CD1c-positive myeloid dendritic cell (primary cell): Measurements from ENCODE around the gene NFE2L1.
"Not testable (repeated sequence)": the region's sequence is repeated elsewhere in the genome, so short reads cannot be mapped to it uniquely, and the experiment has no call there.

Source experiments
- DNase-seq: peaks from one replicate; pipeline ENCODE4 v3.0.0-alpha.2; 2016; ENCODE audit errors: extremely low spot score

NFE2L1 gene

DNA sequence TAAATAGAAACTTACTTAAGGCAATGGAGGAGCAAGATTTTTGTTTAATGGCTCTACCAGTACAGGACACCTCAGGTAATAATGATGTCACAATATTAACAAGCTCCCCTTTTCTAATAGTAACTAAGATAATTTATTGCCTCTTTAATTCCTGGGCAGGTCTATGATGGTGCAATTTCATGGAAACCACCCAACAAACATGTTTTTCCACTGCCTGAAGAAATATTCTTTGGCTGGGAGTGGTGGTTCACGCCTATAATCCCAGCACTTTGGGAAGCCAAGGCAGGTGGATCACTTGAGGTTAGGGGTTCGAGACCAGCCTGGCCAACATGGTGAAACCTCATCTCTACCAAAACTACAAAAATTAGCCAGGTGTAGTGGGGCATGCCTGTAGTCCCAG, 19.6 kb downstream of the NFE2L1 start:
- DNase-seq = not testable (repeated sequence)

DNA sequence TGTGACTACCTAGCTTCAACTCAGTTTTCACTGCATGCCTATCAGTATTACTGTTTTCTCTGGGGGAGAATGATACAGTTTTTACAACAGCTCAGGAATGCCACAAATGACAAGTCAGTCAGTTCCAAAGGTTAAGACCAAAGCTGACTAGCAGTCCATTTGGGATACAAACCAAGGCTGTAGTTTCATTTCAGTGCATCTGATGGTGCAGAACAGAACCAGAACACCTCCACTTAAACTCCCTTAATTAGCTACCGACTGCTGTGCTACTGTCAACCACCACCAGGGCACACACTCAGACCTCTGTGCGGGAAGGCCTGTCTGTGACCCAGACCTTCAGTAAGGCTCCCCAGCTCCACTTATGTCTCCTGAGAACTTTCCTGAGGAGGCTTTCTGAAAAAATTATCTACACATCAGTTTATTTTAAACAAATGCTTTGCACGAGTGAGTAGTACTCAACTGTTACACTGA, 20.4 kb downstream of the NFE2L1 start:
- peak; percentile 7 for DNase-seq

DNA sequence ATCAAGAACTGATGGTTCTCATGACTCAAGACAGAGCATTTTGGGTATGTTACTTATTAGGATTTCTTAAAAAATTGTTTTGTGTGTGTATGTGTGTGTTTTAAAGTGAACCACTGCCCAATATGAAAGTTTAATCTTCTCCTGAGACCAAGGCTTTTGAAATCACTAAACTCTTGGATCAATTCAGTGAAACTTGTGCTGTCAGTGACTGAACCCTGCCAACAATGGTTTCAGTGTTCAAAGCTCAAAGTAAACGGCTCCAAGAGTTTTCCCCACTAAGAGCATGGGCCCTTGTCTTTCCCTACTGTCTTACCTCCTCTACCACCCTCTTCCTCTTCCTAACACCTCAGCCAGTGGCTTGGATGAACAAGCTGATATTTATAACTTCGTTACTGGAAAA, 22.0 kb downstream of the NFE2L1 start:
- DNase-seq = no peak

DNA sequence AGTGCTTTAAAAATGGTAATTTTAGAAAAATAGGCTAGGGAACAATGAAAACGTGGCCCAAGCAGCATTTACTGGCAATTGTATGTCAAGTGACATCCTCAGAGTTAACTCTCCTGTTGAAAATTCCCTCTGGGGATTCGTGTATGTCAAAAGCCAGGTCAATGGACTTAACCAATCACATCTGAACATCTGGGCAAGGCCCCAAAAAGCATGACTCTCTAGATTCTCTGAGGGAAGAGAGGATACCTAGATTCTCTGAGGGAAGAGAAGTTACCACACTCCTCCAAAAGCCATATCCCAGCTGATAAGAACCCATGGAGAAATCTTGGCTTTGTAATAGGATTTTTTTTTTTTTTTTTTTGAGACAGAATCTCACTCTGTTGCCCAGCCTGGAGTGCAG, 23.5 kb downstream of the NFE2L1 start:
- no peak for DNase-seq

GRCh38 chr17:48072811-48073210, 24.7 kb downstream of the NFE2L1 start:
- not testable (repeated sequence) for DNase-seq

- DNase-seq = not testable (repeated sequence)
These were observed 25.5 kb downstream of the NFE2L1 start for GRCh38 chr17:48073566-48074094.

- DNase-seq = peak; percentile 85
These were observed 26.3 kb downstream of the NFE2L1 start for GRCh38 chr17:48074322-48075081.

DNA sequence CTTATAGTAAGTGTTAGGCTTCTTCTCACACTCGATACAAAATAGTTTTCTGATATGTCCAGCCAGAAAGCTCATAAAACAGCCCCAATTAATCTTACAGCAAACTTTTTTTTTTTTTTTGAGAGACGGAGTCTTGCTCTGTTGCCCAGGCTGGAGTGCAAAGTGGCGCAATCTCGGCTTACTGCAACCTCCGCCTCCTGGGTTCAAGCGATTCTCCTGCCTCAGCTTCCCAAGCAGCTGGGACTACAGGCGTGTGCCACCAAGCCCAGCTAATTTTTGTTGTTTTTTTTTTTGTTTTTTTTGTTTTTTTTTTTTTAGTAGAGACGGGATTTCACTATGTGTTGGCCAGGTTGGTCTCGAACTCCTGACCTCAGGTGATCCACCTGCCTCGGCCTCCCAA, 29.0 kb downstream of the NFE2L1 start:
- DNase-seq = not testable (repeated sequence)

DNA sequence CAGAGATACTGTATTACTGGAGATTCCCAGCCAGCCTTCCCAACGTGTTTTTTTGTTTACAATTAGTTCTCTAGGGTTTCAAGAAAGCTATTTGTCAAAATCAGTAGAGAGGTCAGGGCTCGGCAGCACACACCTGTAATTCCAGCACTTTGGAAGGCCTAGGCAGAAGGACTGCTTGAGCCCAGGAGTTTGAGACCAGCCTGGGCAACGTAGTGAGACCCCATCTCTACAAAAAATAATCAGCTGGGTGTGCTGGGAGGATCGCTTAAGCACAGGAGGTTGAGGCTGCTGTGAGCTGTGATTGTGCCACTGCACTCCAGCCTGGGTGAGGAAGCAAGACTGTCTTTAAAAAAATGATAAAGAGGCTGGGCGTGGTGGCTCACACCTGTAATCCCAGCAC, 33.7 kb downstream of the NFE2L1 start:
- no peak for DNase-seq

- DNase-seq = no peak
These were observed 36.8 kb downstream of the NFE2L1 start for GRCh38 chr17:48084932-48085331.

DNA sequence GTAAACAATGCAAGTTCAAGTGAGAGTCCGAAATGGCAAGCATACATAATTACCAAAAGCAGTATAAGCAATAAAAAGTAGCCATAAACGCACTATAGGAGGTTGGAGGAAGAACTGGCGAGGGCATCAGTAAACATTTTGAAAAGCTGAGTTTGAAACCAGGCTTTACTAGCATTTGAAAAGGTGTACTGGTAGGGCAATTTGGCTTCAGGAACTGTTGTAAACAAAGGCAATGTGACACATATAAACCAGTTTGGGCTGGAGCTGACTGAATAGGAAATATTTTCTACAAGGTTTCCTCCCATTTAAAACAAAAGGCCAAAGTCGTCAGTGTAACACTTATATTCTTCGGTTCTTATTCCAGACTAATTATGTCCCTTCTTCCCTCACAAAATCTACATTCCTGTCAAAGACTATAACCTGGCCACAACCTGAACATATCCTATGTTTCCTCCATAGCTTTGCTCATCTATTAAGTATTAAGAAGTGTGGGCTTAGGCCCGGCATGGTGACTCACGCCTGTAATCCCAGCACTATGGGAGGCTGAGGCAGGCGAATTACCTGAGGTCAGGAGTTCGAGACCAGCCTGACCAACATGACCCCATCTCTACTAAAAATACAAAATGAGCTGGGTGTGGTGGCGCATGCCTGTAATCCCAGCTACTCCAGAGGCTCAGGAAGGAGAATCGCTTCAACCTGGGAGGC, 45.3 kb downstream of the NFE2L1 start:
- no peak for DNase-seq

DNA sequence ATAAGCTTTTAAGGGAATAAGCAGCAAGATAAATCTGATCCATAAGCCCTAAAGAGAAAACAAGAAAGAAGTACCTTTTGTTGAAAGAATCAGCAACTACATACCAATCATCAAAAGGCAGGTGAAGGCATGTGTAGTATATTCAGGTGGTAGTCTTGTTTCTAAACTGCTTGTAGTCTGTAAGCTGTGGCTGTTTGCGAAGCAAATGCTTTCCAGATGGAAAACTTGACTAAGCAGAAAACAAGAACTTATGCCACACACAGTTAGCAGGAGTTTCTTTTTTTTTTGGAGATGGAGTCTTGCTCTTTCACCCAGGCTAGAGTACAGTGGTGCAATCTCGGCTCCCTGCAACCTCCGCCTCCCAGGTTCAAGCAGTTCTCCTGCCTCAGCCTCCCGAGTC, 47.5 kb downstream of the NFE2L1 start:
- no peak for DNase-seq

GRCh38 chr17:48100160-48100559, 52.0 kb downstream of the NFE2L1 start:
- no peak for DNase-seq

- DNase-seq = peak; percentile 11
These were observed 52.4 kb downstream of the NFE2L1 start for GRCh38 chr17:48100591-48101011.

DNA sequence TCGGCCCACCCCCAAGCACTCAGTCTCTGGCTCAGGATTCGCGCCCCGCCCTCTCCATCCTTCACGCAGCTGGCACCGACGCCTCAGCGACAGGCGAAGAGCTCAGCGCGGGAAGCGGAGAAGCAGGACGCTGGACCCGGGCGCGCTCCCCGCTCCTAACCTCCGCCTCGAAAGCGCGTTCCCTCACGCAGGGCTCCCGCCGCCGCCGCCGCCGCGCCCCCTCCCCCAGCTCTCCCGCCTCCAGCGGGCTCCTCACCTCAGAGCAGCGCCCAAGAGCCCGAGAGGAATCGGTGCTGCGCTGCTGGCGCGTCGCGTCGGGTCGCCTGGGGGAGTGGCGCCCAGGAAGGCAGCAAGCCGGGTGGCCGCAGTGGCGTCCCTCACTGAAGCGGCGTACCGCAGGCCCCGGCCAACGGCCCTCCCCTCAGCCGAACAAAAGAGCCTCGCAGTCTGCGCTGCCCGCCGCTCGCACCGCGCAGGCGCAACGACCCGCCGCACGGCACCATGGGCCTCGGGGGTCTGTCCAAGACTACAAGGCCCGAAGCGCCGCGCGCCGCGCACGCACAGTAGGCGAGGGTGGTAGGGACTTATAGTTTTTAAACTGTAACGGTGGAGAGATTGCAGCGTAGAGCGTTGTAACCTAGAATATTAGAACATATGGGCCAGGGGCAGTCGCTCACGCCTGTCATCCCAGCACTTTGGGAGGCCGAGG, 53.0 kb downstream of the NFE2L1 start, which contains the start of gene CBX1:
Gene CBX1, minus strand, starts transcription at position 467 of the 709 bp plus-strand sequence. CDS start 24,474 bp downstream, outside the sequence.
- DNase-seq = peak; percentile 93

- peak; percentile 36 for DNase-seq
These were observed 54.0 kb downstream of the NFE2L1 start for GRCh38 chr17:48102043-48102750.

DNA sequence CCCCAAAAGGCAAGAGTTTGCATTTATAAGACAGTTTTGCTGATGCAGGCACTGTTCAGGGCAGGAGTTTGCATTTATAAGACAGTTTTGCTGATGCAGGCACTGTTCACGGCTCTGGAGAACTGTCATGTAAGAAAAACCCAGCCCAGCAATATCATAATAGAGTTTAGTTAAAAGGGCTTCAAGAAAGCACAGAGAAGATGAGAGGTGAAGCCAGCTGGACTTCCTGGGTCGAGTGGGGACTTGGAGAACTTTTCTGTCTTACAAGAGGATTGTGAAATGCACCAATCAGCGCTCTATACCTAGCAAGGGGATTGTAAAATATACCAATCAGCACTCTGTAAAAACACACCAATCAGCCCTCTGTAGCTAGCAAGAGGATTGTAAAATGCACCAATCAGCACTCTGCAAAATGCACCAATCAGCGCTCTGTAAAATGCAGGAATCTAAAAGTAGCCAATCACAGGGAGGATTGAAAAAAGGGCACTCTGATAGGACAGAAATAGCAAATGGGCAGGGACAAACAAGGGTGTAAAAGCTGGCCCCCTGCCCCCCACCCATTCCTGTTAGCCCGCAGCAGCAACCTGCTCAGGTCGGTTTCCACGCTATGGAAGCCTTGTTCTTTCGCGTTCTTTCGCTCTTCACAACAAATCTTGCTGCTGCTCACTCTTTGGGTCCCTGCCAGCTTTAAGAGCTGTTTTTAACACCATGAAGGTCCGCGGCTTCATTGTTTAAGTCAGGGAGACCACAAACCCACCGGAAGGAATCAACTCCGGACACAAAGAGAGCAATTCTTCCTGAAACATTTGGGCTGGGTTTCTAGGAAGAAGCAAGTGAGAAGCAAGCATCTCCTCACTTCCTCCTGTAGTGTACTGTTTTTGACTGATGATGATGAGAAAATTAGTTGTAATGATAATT, 54.9 kb downstream of the NFE2L1 start:
- peak; percentile 65 for DNase-seq

DNA sequence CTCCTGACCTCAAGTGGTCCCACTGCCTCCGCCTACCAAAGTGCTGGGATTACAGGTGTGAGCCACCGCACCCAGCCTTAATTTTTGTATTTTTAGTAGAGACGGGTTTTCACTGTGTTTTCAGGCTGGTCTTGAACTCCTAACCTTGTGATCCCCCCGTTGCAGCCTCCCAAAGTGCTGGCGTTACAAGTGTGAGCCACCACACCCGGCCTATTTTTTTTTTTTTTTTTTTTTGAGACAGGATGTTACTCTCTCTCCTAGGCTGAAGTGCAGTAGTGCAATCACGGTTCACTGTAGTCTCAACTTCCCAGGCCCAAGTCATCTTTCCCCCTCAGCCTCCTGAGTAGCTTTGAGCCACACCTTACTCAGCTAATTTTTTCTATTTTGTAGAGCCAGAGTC, 56.3 kb downstream of the NFE2L1 start:
- no peak for DNase-seq

DNA sequence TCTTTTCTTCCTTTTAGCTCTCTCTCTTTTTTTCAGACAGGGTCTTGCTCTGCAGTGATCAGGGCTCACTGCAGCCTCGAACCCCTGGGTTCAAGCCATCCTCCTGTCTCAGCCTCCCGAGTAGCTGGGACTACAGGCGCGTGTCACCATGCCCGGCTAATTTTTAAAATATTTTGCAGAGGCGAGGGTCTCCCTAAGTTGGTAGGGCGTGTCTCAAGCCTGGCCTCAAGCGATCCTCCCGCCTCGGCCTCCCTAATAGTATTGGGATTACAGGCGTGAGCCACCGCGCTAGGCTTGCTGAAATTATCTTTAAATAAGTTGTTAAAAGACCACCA, 58.6 kb downstream of the NFE2L1 start:
- no peak for DNase-seq
